ENCODE results near the gene GNAL.
"Not testable (repeated sequence)": the region's sequence is repeated elsewhere in the genome, so short reads cannot be mapped to it uniquely, and the experiment has no call there.

The GNAL gene

DNA sequence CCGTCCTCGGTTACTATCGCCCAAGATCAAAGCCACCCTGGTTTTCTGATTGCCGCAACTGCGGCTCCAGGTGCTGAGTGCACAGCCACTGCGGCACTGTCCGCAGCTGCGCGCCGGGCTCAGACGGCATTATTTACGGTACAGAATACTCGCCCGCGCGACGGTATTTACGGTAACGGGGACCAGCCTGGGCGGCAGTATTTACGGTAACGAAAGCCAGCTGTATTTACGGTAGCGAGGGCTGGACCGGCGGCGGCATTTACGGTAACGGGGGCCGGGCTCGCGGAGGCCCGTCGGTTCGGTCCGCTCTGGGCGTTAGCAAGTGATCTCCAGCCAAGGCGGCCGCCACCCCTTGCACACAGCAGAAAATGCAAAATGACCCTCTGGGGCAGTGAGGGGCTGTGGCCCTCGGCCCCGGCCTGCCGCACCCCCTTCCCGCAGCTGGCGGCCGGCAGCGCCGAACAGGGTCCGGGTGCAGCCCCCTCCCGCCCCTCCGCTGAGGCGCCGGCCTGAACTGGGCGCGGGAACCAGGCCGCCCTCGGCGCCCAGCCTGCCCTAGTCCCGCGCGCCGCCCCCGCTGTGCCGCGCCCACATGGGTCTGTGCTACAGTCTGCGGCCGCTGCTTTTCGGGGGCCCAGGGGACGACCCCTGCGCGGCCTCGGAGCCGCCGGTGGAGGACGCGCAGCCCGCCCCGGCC, at the start of gene GNAL:
Gene GNAL (plus strand): TSS at position 293 of the 697 bp plus-strand sequence. CDS start 300 bp downstream, at position 593.
- H3K4me1 ChIP-seq (ENCODE audit: control insufficient read depth, low read depth, low read length), result no peaks in the 10 kb centered on the region
- no peak within 1 kb of the TSS for H3K9ac ChIP-seq (ENCODE audit: low read length)
- H3K4me3 ChIP-seq (ENCODE audit: low read length), result peak within 1 kb of the TSS; percentile 74
- H3K36me3 ChIP-seq (ENCODE audit: control insufficient read depth, low read depth, low read length), result no peaks in the 10 kb centered on the region
- H3K27me3 ChIP-seq (ENCODE audit: control insufficient read depth, insufficient read depth, low read length), result peaks cover 19% of the 10 kb centered on the region
- H3K27ac ChIP-seq (ENCODE audit: low read length), result no peak within 1 kb of the TSS
- no peaks in the 10 kb centered on the region for H3K9me3 ChIP-seq (ENCODE audit: control insufficient read depth, low read depth, low read length)

DNA sequence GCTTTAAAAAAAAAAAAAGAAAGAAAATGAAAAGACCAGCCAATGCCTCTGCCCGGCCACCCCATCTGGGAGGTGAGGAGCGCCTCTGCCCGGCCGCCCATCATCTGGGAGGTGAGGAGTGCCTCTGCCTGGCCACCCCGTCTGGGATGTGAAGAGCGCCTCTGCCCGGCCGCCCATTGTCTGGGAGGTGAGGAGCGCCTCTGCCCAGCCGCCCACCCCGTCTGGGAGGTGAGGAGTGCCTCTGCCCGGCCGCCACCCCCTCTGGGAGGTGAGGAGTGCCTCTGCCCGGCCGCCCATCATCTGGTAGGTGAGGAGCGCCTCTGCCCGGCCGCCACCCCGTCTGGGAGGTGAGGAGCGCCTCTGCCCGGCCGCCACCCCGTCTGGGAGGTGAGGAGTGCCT, 41.8 kb upstream of the GNAL start:
- H3K27me3 ChIP-seq (ENCODE audit: control insufficient read depth, insufficient read depth, low read length); H3K27ac ChIP-seq (ENCODE audit: low read length); H3K36me3 ChIP-seq (ENCODE audit: control insufficient read depth, low read depth, low read length); H3K4me3 ChIP-seq (ENCODE audit: low read length); H3K9ac ChIP-seq (ENCODE audit: low read length); H3K9me3 ChIP-seq (ENCODE audit: control insufficient read depth, low read depth, low read length); H3K4me1 ChIP-seq (ENCODE audit: control insufficient read depth, low read depth, low read length): not testable (repeated sequence)

DNA sequence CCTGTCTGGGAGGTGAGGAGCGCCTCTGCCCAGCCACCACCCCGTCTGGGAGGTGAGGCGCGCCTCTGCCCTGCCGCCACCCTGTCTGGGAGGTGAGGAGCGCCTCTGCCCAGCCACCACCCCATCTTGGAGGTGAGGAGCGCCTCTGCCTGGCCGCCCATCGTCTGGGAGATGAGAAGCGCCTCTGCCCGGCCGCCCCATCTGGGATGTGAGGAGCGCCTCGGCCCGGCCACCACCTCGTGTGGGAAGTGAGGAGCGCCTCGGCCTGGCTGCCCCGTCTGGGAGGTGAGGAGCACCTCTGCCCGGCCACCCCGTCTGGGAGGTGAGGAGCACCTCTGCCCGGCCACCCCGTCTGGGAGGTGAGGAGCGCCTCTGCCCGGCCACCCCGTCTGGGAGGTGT, 41.3 kb upstream of the GNAL start:
- not testable (repeated sequence) for H3K9ac ChIP-seq (ENCODE audit: low read length); H3K4me3 ChIP-seq (ENCODE audit: low read length); H3K27ac ChIP-seq (ENCODE audit: low read length); H3K36me3 ChIP-seq (ENCODE audit: control insufficient read depth, low read depth, low read length); H3K9me3 ChIP-seq (ENCODE audit: control insufficient read depth, low read depth, low read length); H3K4me1 ChIP-seq (ENCODE audit: control insufficient read depth, low read depth, low read length); H3K27me3 ChIP-seq (ENCODE audit: control insufficient read depth, insufficient read depth, low read length)

DNA sequence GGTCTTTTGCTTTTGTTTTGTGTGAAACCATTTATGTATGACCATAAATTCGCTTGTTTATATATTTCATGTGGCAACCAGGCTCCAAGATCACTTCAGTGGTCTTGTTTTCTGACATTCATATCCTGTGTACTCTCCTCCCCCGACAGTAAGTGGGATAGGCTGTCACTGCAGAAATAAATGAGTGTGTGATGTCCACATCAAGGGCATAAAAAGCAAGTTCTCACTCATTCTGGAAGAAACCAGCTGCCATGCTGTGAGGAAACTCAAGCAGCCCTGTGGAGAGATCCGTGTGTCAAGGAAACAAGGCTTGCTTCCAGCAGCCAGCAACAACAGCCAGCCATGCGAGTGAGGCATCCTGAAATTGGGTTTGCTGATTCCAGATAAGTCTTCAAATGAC, 39.2 kb upstream of the GNAL start:
- no peak overlapping the region for H3K9ac ChIP-seq (ENCODE audit: low read length)
- no peak overlapping the region for H3K27ac ChIP-seq (ENCODE audit: low read length)
- no peaks in the 10 kb centered on the region for H3K36me3 ChIP-seq (ENCODE audit: control insufficient read depth, low read depth, low read length)
- no peaks in the 10 kb centered on the region for H3K9me3 ChIP-seq (ENCODE audit: control insufficient read depth, low read depth, low read length)
- H3K4me1 ChIP-seq (ENCODE audit: control insufficient read depth, low read depth, low read length), result no peaks in the 10 kb centered on the region
- no peak overlapping the region for H3K4me3 ChIP-seq (ENCODE audit: low read length)
- H3K27me3 ChIP-seq (ENCODE audit: control insufficient read depth, insufficient read depth, low read length), result peaks cover 8% of the 10 kb centered on the region

DNA sequence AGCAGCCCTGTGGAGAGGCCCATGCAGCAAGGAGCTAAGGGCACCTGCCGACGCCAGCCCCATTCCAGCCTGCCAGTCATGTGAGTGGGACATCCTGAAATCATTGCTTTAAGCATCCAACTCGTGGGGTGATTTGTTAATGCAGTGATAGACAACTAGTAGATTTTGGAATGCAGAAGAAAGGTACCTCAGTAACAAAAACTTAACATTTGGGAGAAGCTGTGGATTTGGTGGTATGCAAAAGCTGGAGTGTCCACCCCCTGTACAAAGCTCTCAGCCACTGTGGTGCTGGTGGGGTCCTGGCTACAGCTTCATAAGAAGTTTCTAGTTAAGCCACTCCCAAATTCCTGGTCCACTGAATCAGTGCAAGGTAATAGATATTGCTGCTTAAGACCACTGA, 37.2 kb upstream of the GNAL start:
- Histone ChIP-seq H3K9me3 (ENCODE audit: control insufficient read depth, low read depth, low read length) (no peaks in the 10 kb centered on the region), H3K4me3 (ENCODE audit: low read length) (no peak overlapping the region), H3K27ac (ENCODE audit: low read length) (no peak overlapping the region), H3K27me3 (ENCODE audit: control insufficient read depth, insufficient read depth, low read length) (peaks cover 12% of the 10 kb centered on the region), H3K4me1 (ENCODE audit: control insufficient read depth, low read depth, low read length) (peaks cover 4% of the 10 kb centered on the region), H3K9ac (ENCODE audit: low read length) (no peak overlapping the region), H3K36me3 (ENCODE audit: control insufficient read depth, low read depth, low read length) (no peaks in the 10 kb centered on the region)

DNA sequence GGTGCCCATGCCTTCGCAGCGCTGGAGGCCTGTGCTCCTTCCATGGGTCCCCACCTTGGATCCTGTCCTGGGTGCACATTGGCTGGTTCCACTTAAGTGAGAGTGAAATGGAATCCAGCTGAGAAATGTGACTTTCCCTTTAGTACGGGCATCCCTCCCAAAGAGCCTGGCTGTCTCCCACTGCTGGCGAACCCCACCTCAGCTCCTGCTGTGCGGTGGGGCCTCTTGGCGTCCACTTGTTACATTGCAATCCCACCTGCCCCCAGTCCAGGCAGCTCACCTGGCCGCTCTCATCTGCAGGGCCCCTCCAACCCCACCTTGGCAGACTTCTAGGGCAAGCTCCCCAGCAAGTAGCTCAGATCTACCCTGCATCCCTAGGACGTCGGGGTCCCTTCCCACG, 35.5 kb upstream of the GNAL start:
- Histone ChIP-seq H3K4me3 (ENCODE audit: low read length) (no peak overlapping the region), H3K27me3 (ENCODE audit: control insufficient read depth, insufficient read depth, low read length) (peaks cover 12% of the 10 kb centered on the region)

DNA sequence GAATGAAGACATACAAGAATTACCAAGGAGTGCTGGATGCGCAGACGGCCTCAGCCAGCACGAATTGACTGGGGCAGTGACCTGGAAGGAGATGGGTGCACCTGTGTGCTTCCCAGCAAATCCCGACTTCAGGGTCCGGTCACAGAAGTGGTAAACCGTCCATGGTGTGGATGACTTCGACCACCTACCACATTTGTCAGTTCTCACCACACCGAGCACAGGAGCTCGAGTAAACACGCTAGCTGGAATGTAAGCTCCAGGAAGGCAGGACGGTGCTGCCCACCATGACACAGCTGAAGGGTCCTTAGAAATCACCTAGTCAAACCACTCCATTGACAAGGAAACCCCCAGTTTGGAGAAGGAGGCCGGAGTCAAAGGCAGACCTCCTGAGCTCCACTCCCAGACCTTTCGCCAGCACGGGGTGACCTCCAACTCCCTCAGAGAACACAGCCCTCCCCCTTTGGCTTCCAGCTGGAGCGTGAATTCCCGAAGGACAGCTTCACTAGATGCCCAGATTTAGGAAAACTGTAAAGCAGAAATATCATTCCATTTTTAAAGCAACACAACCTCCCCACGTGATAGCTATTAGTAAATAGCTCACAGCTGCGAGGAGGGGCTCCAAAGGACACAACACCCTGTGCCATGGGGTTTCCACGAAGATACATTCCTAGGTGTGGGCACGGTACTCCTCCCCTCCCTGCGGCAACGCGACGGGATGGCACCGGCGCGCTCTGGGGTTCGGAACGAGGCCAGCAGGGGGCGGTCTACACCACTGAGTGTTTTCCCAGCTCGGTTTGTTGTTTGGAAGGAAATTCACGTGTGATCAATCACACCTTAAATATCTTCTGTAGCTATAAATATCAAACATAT, 34.1 kb upstream of the GNAL start:
- Histone ChIP-seq H3K9me3 (ENCODE audit: control insufficient read depth, low read depth, low read length) (no peaks in the 10 kb centered on the region), H3K36me3 (ENCODE audit: control insufficient read depth, low read depth, low read length) (no peaks in the 10 kb centered on the region), H3K4me1 (ENCODE audit: control insufficient read depth, low read depth, low read length) (peaks cover 4% of the 10 kb centered on the region), H3K27ac (ENCODE audit: low read length) (no peak overlapping the region), H3K9ac (ENCODE audit: low read length) (no peak overlapping the region), H3K4me3 (ENCODE audit: low read length) (peak overlapping the region; percentile 39), H3K27me3 (ENCODE audit: control insufficient read depth, insufficient read depth, low read length) (peaks cover 12% of the 10 kb centered on the region)

More for the DNA sequence above, 35.5 kb upstream of the GNAL start:
- H3K27ac ChIP-seq (ENCODE audit: low read length), result no peak overlapping the region
- peaks cover 4% of the 10 kb centered on the region for H3K4me1 ChIP-seq (ENCODE audit: control insufficient read depth, low read depth, low read length)
- H3K9me3 ChIP-seq (ENCODE audit: control insufficient read depth, low read depth, low read length), result no peaks in the 10 kb centered on the region
- no peak overlapping the region for H3K9ac ChIP-seq (ENCODE audit: low read length)
- H3K36me3 ChIP-seq (ENCODE audit: control insufficient read depth, low read depth, low read length), result no peaks in the 10 kb centered on the region

DNA sequence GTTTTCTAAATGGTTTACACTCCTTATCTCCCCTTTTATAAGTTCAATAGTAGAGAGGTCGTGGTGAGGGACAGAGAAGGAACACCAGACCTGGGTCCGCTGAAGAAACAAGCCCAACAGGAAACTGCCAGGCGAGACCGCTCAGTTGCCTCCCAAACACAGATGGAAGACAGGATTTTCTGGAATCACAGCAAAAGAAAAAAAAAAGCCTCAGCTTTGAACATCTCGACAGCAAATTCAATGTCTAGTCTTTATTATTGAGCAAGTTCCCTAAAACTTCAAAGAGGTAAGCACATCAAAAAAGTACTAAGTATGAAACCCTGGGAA, 33.5 kb upstream of the GNAL start:
- Histone ChIP-seq H3K9me3 (ENCODE audit: control insufficient read depth, low read depth, low read length) (no peaks in the 10 kb centered on the region), H3K4me3 (ENCODE audit: low read length) (peak overlapping the region; percentile 39), H3K36me3 (ENCODE audit: control insufficient read depth, low read depth, low read length) (no peaks in the 10 kb centered on the region), H3K27ac (ENCODE audit: low read length) (no peak overlapping the region), H3K4me1 (ENCODE audit: control insufficient read depth, low read depth, low read length) (peaks cover 4% of the 10 kb centered on the region), H3K9ac (ENCODE audit: low read length) (no peak overlapping the region), H3K27me3 (ENCODE audit: control insufficient read depth, insufficient read depth, low read length) (peaks cover 12% of the 10 kb centered on the region)

DNA sequence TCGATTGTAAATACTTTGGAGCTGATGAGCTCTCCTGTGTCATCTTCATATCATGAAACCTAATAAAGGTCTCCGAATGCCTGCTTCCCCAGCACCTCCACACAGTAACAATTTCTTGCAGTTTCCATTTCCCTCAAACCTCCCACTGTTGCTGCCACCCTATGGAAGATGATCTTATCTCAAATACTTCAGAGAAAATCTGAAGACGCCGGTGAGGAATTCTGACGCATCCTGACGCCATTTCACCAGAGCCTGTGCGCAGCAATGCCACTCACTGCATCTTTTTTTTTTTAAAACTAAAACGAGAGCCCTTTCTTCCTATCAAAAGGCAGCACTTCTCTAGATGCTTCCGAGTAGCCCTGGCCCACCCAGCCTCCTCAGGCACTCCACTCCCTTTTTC, 31.9 kb upstream of the GNAL start:
- H3K9ac ChIP-seq (ENCODE audit: low read length), result no peak overlapping the region
- H3K27me3 ChIP-seq (ENCODE audit: control insufficient read depth, insufficient read depth, low read length), result peaks cover 12% of the 10 kb centered on the region
- H3K36me3 ChIP-seq (ENCODE audit: control insufficient read depth, low read depth, low read length), result no peaks in the 10 kb centered on the region
- no peak overlapping the region for H3K4me3 ChIP-seq (ENCODE audit: low read length)
- H3K9me3 ChIP-seq (ENCODE audit: control insufficient read depth, low read depth, low read length), result no peaks in the 10 kb centered on the region
- H3K27ac ChIP-seq (ENCODE audit: low read length), result no peak overlapping the region
- peaks cover 4% of the 10 kb centered on the region for H3K4me1 ChIP-seq (ENCODE audit: control insufficient read depth, low read depth, low read length)

DNA sequence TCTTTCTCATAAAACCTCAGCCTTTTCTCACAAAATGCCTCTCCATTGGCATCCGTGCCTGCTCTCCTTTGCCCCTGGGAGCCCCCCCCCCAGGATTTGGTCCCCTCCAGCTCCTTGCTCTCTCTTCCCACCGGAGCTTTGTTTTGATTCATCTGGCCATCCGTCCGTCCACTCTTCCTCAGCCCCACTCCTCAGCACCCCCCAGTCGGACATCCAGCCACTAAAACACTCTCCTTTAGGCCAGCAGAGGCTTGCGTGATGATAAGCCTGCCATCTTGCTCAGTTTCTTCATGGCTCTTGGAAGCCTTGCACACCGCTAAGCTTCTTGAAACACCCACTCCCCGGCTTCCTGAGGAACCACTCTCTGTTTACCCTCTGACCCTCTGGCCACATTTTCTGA, 31.5 kb upstream of the GNAL start:
- H3K4me3 ChIP-seq (ENCODE audit: low read length), result no peak overlapping the region
- H3K9ac ChIP-seq (ENCODE audit: low read length), result no peak overlapping the region
- H3K9me3 ChIP-seq (ENCODE audit: control insufficient read depth, low read depth, low read length), result no peaks in the 10 kb centered on the region
- peaks cover 12% of the 10 kb centered on the region for H3K27me3 ChIP-seq (ENCODE audit: control insufficient read depth, insufficient read depth, low read length)
- H3K36me3 ChIP-seq (ENCODE audit: control insufficient read depth, low read depth, low read length), result no peaks in the 10 kb centered on the region
- no peak overlapping the region for H3K27ac ChIP-seq (ENCODE audit: low read length)
- peaks cover 4% of the 10 kb centered on the region for H3K4me1 ChIP-seq (ENCODE audit: control insufficient read depth, low read depth, low read length)

DNA sequence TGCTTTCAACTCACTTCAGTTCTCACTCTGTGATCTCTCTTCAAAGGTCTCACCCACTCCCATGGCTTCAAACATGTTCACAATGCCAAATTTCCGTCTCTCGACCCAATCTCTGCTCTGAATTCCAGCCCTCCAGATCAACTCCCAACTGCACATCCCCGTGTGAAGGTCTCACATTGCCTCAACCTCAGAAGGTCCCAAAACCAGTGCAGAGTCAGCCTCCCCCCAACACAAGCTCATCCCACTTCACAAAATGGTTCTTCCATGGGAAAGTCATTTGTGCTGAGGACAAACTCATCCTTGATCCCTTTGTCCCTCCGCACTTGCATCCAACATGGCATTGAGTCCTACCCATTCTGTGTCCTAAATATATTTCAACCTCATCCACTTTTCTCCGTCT, 31.0 kb upstream of the GNAL start:
- H3K36me3 ChIP-seq (ENCODE audit: control insufficient read depth, low read depth, low read length), result no peaks in the 10 kb centered on the region
- no peak overlapping the region for H3K27ac ChIP-seq (ENCODE audit: low read length)
- H3K4me1 ChIP-seq (ENCODE audit: control insufficient read depth, low read depth, low read length), result peaks cover 4% of the 10 kb centered on the region
- H3K9ac ChIP-seq (ENCODE audit: low read length), result no peak overlapping the region
- H3K27me3 ChIP-seq (ENCODE audit: control insufficient read depth, insufficient read depth, low read length), result peaks cover 12% of the 10 kb centered on the region
- H3K4me3 ChIP-seq (ENCODE audit: low read length), result no peak overlapping the region
- no peaks in the 10 kb centered on the region for H3K9me3 ChIP-seq (ENCODE audit: control insufficient read depth, low read depth, low read length)

DNA sequence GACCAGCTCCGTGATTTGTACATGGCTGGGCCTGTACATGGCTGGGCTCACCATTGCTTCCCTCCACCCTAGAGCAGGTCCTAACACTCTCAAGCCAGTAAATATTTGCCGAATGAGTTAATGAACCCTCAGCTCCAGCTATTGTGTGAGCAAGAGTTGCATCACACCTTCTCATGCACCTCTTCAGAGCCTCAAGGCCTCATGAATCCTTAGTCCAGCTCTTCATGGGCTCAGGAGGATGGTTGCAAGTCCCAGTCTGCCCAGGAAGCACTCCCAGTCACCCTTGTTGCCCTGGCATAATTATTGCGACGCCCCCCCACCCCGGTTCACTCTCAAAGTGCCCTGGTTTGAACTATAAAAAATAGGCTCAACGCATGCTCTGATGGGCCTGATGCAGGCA, 30.1 kb upstream of the GNAL start:
- Histone ChIP-seq H3K9ac (ENCODE audit: low read length) (no peak overlapping the region), H3K27me3 (ENCODE audit: control insufficient read depth, insufficient read depth, low read length) (peaks cover 12% of the 10 kb centered on the region), H3K4me1 (ENCODE audit: control insufficient read depth, low read depth, low read length) (peaks cover 4% of the 10 kb centered on the region), H3K9me3 (ENCODE audit: control insufficient read depth, low read depth, low read length) (no peaks in the 10 kb centered on the region), H3K27ac (ENCODE audit: low read length) (no peak overlapping the region), H3K36me3 (ENCODE audit: control insufficient read depth, low read depth, low read length) (no peaks in the 10 kb centered on the region), H3K4me3 (ENCODE audit: low read length) (no peak overlapping the region)

Measured in iPS-18a (cell line).